ENCODE measurements around the gene RNASEH2A. TPM values are rescaled to one million over a fixed set of nuclear protein-coding genes. Genes with fewer than 3 reads are reported as not detected.

RNASEH2A gene
- total RNA-seq, 1 experiment from 2014 or later, result 79.5 TPM

- H2BK120ac ChIP-seq (ENCODE audit: low read depth, low read length, poor library complexity, severe bottlenecking), result no peak overlapping the region
- H3K27ac ChIP-seq (ENCODE audit: insufficient read length, low read depth, low read length), result no peak overlapping the region
- H3K9me3 ChIP-seq (ENCODE audit: control insufficient read depth, low read depth, low read length), result no peaks in the 10 kb centered on the region
- TF ChIP-seq CTCF (conservative IDR thresholded peaks at IDR 0.05), result no peak
- no peak overlapping the region for H2AK5ac ChIP-seq (ENCODE audit: insufficient read length, low read length)
- H3K79me2 ChIP-seq (ENCODE audit: insufficient read depth, low read length), result no peaks in the 10 kb centered on the region
- H3K18ac ChIP-seq (ENCODE audit: insufficient read length, low read depth, low read length), result no peak overlapping the region
- H3K56ac ChIP-seq (ENCODE audit: insufficient read length, low read depth, low read length), result no peak overlapping the region
- WGBS (ENCODE audit: extremely low coverage, insufficient read length, low lambda C conversion rate), result no CpG with 5 or more reads among the region's 15 CpGs
- H4K20me1 ChIP-seq (ENCODE audit: control insufficient read depth, insufficient read depth, insufficient read length), result no peaks in the 10 kb centered on the region
- no peak for DNase-seq
- no peak overlapping the region for H4K5ac ChIP-seq (ENCODE audit: insufficient read length, low read depth, low read length)
- H2BK20ac ChIP-seq (ENCODE audit: low read depth, low read length, poor library complexity, severe bottlenecking), result no peak overlapping the region
- peaks cover 34 to 57% (median 49%) of the 10 kb centered on the region in 3 experiments for H3K36me3 Mint-ChIP-seq (ENCODE audit: insufficient read depth in 1 of 3, low read depth in 3 of 3)
- H3K4ac ChIP-seq (ENCODE audit: low read depth, low read length), result no peak overlapping the region
- no peak overlapping the region for H3T11ph ChIP-seq (ENCODE audit: low read length)
- no peak overlapping the region for H2BK15ac ChIP-seq (ENCODE audit: low read depth, low read length)
- H3K4me3 Mint-ChIP-seq, result peak overlapping the region in 1 of 2 experiments; percentile 46; a peak in 1 of 5 replicates
- H4K8ac ChIP-seq (replicated peaks; ENCODE audit: insufficient read length, low read depth, low read length), result no peak overlapping the region
- no peak overlapping the region for H3K9ac ChIP-seq (ENCODE audit: extremely low read depth, insufficient read length, low read length)
- H2AFZ ChIP-seq (ENCODE audit: low read length), result no peak overlapping the region
- H3K79me1 ChIP-seq (ENCODE audit: insufficient read depth, low read depth, low read length, poor library complexity, severe bottlenecking), result no peaks in the 10 kb centered on the region
- H2BK12ac ChIP-seq (ENCODE audit: insufficient read length, low read depth, low read length), result no peak overlapping the region
- H3K4me1 Mint-ChIP-seq, result peaks cover 13 to 21% of the 10 kb centered on the region in 2 experiments
- no peak overlapping the region for H2BK5ac ChIP-seq (ENCODE audit: insufficient read length, low read length)
- no peaks in the 10 kb centered on the region for H3K27me3 ChIP-seq (ENCODE audit: insufficient read depth, low read length)
- no peaks in the 10 kb centered on the region for H3K9me3 Mint-ChIP-seq
- no peak overlapping the region for H3K4me2 ChIP-seq (ENCODE audit: insufficient read depth, insufficient read length, low read length)
- H4K91ac ChIP-seq (ENCODE audit: insufficient read length, low read depth, low read length), result no peak overlapping the region
- no peaks in the 10 kb centered on the region for H3K27me3 Mint-ChIP-seq (ENCODE audit: low read depth)
- H3K23ac ChIP-seq (ENCODE audit: insufficient read length, low read depth, low read length), result no peak overlapping the region
- H3K4me1 ChIP-seq (ENCODE audit: insufficient read depth, low read length), result no peaks in the 10 kb centered on the region; the same call in 1 of the 2 replicates
- H3K27ac Mint-ChIP-seq, result no peak overlapping the region; a peak in 1 of 7 replicates
- no peaks in the 10 kb centered on the region for H3K23me2 ChIP-seq (ENCODE audit: insufficient read length, low read depth, low read length, poor library complexity, severe bottlenecking)
- H3K14ac ChIP-seq (ENCODE audit: insufficient read depth, low read length), result no peak overlapping the region
Observed at GRCh38 chr19:12767666-12768065, 38.7 kb upstream of the RNASEH2A start.
